ENCODE measurements around the gene ANKLE2.
"Not testable (repeated sequence)": the region's sequence is repeated elsewhere in the genome, so short reads cannot be mapped to it uniquely, and the experiment has no call there.

The ANKLE2 gene

DNA sequence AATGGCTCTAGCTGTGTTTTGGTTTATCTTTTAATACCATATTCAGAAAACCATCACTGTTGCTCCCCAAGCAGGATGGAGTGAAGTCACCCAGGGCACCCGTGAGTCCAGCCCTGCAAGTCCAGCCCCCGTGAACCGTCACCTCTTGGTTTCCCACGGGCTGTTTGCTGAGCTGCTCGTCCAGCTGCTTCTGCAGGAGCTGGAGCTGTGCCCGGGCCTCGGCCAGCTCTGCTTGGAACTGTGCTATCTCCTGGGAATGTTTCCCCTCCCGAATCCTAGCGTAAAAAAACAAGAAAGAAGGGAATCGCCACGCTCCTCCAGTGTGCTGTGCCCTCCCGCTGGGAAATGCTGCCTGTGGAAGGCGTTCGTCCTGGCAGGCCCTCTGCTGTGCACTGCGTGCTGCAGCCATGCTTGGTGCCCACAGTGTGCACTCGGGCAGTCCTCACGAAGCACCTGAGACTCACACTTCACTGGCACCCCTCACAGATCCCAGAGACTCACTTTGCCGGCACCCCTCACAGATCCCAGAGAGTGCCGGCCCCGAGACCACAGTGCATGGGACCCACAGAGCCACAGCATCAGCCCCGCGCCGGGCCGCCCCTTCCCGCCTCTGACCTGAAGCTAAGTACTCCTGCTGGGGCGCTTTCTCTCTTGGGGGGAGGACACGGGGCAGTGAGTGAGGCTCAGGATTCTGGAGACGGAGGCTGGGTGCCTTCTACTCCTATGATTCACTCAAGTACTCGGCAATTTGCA, 15.4 kb upstream of the ANKLE2 start:
- no peak for DNase-seq

DNA sequence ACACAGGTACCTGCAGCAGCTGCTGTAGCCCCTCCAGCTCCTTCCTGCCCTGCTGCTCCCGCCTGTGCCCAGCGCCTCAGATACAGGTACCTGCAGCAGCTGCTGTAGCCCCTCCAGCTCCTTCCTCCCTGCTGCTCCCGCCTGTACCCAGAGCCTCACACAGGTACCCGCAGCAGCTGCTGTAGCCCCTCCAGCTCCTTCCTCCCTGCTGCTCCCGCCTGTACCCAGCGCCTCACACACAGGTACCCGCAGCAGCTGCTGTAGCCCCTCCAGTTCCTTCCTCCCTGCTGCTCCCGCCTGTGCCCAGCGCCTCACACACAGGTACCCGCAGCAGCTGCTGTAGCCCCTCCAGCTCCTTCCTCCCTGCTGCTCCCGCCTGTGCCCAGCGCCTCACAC, 14.6 kb upstream of the ANKLE2 start:
- DNase-seq: not testable (repeated sequence)

DNA sequence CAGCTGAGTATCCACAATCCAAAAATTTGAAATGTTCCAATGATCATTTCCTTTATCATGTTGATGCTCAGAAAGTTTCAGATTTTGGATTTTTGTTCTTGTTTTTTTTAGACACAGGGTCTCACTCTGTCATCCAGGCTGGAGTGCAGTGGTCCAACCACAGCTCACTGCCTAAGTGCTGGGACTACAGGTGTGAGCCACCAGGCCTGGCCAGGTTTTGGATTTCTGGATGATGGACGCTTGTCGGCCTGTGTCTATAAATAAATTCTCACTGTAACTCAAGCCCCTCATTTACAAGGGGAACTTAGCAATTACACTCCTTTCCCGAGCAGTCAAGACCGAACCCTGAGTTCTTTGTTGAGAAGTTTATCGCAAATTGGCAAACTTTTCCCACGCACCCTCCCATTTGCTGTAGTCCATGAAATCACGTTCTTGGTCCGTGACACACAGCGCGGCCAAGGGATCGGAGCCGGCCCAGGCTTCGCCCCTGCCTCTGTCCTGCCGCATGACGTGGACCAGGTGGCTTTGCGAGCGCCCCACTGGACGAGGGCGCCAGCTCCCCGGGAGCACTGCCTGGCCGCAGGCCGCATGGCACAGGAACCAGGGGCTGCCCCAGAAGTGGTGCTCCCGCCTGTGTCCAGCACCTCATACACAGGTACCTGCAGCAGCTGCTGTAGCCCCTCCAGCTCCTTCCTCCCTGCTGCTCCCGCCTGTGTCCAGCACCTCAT, 14.0 kb upstream of the ANKLE2 start:
- no peak for DNase-seq

DNA sequence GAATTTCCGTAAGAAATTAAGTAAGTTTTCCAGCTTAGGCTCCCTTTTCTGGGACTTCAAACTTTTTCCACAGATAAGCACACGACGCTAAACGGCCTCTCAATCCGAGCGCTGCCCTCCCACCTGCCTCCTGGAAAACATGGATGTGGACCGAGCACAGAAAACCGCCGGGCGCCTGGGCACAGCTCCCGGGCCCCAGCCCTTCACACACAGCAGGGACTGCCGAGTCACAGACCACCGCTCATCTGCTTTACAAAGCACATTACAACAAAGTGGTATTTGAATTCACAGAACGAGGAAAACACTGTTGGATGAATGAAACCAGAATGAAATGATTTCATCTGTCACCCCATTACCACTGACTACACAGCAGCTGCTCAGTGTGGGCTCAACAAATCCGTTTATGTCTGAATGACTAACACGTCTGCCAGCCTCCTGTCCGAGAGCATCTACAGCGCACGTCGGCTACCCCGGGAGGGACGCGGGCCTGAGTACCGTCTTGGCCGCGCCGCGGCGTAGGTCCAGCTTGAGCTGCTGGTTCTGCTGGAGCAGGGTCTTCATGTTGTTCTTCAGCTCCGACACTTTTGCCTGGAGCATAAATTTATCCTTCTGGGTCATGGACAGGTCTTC, 13.1 kb upstream of the ANKLE2 start:
- DNase-seq: no peak

DNA sequence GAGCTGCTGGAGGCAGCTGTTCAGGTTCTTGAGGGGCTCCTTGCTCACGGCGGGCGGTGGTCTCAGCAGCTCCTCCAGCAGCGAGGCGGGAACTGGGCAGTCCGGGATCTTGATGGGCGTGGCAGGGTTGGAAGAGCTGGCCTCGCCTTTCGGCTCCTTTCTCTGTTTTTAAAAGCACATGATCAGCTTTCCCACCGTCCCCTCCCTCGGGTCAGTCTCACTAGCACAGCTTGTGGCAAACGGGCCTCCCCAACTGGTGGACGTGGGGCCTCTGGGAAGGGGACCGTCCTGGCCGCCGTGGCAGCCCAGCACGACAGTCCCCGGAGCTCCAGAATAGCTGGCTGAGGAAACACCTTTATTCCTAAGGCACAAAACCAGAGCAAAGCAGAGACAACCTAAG, 12.5 kb upstream of the ANKLE2 start:
- no peak for DNase-seq

DNA sequence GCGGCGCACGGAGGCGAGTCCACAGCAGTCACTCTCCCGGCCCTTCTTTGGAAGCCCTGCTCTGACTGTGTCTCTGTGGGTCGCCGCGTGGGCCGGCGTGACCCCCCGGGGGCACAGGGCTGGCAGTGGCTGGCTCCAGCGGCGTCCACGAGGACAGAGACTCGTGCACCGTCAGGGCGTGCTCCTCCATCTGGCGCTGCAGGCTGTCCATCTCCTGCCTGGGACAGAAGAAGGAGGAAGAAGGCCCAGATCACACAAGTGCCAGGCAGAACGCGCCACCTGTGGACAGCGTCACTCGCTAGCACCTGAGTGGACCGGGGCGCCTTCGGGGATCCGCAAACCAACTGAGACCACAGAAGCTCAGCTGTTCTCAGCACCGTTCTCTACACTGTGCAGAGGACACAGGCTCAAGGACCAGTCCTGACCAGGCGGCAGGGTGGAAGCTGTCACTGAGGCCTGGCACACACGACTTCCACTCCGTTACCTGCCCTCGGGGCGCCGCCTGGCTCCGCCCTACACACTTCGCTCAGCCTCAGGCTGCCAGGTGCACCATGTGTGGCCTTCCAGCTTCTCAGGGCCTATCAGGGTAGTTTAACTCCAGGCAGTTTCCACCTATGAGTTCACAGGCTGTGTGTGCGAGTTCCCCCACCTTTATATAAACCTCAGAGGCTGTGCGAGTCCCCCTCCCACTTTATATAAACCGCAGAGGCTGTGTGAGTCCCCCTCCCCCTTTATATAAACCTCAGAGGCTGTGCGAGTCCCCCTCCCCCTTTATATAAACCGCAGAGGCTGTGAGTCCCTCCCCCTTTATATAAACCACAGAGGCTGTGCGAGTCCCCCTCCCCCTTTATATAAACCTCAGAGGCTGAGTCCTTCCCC, 11.7 kb upstream of the ANKLE2 start:
- no peak for DNase-seq

DNA sequence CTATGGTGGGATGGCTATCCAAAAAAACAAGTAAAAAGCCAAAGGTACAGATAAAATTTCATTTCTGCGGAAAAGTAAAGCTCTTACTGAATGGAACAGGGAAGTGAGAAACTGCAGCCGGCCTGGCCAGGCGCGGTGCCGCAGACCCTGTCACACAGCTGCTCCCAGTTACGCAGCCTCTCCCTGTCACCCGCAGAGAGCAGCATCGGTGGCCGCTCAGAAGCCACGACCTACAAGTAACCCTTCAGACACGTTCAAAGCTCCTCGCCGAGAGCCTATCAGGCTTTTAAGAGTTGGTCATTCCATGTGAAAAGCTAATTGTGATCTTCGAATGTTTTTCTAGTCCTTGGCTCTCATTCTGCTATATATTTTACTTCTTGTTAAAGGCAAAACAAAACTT, 11.0 kb upstream of the ANKLE2 start:
- no peak for DNase-seq

DNA sequence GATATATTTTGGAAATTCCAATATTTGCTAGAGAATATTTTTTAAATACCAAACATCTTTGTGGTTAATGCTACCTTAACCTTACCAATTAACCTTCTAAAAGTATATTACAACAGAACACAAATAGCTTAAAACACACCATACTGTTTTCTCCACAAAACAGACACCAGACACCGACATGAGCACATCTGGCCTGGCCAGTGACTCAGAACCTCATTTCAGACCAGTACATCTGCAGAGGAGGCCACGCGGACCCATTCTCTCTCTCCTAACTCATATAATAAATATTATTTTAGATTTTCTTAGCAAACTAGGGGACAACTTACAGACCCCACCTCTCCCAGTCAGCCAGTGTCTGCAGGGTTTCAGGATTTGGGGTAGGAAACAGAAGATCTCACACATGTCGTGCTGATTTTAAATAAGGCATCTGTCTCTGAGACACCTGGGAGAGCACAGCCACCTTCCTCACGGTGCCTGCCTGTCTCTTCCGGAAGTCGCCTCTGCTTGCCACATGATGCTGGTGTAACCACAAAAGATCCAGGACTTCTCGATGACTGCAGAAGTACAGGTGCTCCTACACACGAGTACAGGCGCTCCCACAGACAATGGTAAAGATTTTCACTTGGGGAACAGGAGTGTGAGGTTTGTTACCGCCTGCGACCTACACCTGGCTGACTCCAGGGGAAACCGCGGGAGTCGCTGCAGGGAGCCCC, 9.7 kb upstream of the ANKLE2 start:
- no peak for DNase-seq

DNA sequence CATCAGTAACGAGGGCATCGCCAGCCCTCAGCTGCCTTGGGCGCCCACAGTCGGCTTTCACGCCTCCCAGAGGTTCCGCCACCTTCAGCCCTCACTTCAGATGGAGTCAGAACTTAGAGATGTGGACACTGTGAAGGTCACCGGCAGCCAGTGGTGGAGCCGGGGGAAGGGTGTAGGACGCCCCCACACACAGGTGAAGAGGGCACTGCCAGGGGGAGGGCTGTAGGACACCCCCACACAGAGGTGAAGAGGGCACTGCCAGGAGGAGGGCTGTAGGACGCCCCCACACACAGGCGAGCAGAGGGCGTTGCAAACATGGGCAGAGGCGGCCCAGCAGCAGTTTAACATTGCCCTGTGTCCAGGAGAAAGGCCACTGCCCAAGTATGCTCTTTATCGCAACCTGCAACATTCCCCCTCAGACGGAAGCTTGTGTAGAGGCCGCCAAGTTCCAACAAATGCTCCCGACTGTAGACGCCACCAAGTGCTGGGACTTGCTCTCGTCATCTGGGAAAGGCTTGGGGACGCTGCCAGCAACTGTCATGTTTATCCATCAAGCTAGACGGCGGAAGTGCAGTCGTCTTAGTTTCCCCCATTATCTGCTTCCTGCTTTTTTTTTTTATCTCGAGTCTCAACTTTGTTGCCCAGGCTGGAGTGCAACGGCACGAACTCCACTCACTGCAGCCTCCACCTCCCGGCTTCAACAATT, 4.9 kb upstream of the ANKLE2 start:
- no peak for DNase-seq

DNA sequence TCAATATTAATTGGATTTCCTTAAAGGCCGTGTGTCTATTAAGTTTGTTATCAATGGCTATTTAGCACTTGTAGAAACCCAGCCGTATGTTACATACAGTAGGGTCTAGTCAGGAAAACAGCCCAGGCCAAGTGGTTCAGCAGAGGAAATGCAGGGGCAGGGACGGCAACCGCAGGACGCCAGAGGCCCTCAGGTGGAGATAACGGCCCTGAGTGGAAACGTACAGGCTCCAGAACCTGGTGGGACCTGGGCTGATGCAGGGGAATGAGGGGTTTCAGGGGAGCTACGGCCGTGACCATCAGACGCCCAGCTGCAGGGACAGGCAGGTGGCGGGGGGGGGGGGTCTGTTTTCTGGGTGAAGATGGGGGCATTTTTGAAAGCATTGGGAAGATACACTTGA, 3.7 kb upstream of the ANKLE2 start:
- no peak for DNase-seq

DNA sequence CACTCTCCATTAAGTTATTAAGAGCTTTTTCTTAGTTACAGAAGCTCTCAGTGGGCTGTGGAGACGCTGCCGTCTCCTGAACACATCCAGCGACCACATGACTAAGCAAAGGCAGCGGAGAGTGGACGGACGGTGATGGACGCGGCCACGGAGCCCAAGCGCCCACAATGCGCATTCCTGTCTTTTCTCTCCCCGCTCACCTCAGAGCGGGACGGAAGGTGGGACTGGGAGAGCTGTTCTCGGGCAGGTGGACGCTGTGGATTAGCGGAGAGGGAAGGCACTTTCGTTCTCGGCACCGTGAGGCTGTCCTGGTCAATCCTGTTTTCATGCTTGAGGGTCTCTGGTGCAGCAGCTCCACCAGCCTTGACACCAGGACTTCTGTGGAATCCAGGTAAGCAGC, 2.6 kb upstream of the ANKLE2 start:
- no peak for DNase-seq

DNA sequence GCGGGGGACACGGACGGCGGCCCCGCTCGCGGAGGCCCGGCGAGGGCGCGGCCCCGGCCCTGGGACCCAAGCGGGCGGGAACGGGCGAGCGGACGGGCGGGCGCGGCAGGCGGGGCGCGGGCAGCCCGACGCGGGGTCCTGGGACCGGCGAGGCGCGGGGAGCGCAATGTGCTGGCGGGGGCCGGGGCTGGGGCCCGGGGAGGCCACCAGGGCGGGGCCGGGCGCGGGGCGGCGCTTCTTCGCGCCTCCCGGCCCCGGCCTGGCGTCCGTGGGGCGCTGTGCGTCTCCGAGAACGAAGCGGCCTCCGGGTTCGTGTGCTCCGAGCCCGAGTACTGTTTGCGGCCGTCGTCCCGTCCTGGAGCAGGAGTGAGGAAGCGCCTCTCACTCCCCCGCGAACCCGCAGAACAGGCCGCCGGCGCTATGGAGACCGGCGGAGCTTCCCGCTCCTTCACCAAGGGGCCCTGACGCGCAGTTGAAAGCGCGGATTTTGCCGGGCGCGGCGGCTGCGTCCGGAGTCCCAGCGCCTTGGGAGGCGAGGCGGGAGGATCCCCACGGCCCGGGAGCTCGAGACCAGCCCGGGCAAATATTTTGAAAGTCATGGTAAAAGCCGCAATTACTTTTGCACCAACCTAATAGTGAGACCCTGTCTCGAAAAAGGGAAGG, 420 bp upstream of the ANKLE2 start:
- DNase-seq: peak; percentile 94

DNA sequence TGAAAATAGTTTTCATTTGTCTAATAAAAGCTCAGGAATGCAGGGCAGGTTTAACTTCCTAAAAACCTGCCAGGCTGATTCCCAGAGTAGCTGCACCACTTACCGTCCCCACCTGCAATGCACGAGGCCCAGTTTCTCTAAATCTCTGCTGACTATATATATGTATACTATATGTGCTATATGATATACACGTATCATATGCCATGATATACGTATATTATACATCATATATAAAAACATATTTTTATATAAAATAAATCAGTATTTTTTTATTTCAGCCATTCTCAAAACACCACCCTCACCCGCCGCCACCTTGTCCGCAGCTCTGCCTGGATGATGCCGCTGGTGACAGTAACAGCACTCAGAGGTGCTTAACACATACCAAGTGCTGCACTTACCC, 2.3 kb downstream of the ANKLE2 start:
- no peak for DNase-seq

DNA sequence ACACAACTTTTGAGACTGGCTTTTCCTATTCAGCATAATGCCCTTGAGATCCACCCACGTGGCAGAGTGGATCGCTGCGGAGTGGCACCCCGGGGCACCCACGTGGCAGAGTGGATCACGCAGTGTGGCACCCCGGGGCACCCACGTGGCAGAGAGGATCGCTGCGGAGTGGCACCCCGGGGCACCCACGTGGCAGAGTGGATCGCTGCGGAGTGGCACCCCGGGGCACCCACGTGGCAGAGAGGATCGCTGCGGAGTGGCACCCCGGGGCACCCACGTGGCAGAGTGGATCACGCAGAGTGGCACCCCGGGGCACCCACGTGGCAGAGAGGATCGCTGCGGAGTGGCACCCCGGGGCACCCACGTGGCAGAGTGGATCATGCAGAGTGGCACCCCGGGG, 2.8 kb downstream of the ANKLE2 start:
- not testable (repeated sequence) for DNase-seq

DNA sequence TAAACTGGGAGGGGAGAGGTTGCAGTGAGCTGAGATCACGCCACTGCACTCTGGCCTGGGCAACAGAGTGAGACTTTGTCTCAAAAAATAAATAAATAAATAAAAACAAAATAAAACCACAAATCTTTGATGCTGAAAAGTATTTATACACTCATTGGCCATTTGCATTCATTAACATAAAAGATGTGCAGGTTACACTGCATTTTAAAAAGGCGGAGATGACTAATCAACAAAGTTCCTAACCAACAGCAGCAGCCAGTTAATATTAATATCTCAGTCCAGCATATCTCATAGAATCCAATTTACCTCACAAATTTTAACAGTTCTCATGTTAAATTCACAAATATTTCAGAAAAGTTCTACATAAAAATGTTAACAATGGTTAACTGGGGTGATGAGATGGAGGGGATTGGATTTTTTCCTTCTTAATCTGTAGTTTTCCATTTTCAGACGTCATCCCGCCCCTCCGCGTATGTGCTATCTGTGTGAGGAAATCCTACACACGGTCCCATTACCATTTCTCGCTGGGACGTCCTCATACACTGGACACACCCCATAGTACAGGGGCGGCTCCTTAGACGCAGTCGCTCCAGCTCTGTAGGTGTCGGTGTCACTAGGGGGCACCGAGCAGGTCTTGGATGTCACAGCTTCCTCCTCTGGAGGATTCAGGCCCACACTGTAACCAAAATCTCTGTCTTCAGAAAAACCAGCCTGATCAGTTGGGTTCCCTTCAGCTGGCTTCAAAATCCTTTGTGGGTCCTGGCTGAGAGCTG, 7.3 kb downstream of the ANKLE2 start:
- no peak for DNase-seq

DNA sequence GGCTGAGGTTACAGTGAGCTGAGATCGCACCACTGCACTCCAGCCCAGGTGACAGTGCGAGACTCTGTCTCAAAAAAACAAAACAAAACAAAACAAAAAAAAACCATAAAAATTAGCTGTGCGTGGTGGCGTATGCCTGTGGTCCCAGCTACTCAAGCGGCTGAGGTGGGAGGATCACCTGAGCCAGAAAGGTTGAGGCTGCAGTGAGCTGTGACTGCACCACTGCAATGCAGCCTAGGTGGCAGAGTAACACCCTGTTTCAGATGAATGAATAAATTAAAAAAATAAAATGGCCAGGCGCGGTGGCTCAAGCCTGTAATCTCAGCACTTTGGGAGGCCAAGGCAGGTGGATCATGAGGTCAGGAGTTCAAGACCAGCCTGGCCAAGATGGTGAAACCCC, 8.0 kb downstream of the ANKLE2 start:
- DNase-seq: not testable (repeated sequence)

DNA sequence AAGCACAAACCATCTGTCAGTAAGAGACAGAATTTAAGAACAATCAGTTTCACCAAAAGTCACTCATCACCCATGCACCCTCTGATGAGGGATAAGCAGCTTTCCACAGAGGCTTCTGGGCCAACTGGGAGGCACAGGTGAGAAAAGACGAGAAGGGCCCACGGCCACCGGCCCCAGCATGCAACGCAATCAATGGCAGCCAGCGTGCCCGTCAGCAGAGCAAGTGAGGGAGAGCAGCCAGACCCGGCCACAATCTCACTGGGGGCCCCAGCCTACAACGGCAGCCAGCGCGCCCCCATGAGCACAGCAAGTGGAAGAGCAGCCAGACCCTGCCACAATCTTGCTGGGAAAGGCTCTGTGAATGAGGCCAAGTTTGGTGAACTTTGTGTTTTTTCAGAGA, 13.3 kb downstream of the ANKLE2 start:
- DNase-seq: no peak

DNA sequence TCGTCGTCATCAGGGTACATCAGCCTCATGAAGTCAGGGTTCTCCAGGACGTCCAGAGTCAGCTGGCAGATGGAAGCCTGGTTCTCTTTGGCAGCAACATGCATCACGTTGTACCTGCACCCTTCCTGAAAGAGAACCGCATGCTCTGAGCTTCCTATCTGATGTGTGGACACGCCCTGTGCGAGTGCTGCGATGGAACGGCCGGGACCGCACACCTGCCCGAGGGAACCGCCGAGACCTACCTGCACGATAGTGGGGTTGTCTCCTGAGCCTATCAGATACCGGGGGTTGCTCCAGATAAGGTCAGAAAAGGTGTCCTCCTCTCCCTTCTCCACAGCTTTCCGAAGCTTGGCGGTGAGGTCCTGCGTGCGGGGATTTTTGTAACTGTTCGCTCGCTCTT, 13.7 kb downstream of the ANKLE2 start:
- DNase-seq: no peak

DNA sequence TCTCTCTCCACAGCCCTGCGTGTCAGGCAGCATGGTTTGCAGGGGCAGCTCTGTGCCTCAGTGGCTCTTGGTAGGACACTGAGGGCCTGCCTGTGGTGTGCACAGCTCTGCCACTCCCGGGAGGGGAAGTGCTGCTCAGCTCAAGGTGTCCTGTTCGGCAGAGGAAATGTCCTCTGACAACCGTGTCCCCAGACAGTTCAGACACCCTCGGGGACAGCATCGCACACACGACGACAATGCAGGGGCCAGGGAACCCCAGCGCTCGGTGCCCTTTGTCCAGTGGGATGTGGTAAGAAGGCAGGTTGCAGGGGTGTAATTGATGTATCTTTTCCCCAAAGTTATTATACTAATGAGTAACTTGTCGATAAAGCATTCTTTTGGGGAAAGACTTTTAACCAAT, 14.2 kb downstream of the ANKLE2 start:
- DNase-seq: no peak

DNA sequence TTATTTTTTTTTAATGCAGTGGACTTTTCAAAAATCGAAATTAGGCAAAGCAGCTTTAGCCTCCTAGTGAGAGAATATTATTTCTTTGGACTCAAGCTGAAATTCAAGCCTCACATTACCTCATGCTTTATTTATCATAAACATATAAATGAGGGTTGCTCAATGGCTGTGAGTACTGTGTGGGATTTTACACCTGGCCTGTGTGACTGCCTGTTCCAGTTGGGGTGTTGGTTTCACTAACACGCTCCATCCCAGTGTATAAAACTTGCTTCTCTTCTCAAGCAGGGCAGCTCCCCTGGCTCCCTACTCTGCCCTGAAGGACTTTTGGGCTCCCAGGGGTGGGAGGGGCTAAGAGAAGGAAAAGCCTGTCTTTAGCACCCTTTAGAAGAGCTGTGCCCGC, 15.0 kb downstream of the ANKLE2 start:
- no peak for DNase-seq

DNA sequence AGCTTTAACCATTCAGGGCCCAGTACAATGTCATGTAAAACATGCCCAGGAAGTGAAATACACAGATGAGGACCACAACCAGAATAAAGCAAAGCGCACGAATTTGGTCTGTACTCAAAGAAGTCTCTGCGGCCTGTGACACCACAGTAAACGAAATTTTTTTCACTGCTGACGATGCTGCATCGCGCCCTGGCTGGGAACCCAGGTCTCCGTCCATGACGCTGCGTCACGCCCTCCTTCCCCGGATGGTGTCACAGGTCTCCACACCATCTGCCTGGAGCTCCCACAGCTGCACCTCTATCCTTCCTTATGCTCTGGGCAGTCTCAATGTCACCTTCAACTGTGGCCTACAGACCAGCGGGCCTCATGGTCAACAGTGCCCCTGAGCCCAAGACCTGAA, 17.8 kb downstream of the ANKLE2 start:
- DNase-seq: no peak

Data from 8988T (cell line).